DMS 273 (cell line): ENCODE measurements around the gene CHERP.
A peak's percentile ranks its signal among the peaks of the same experiment; 100 is the strongest.

ENCODE experiments used
- DNase-seq: peaks from one replicate; lab custom pipeline; 2025; ENCODE audit not compliant: unreplicated experiment; lab: John Stamatoyannopoulos, UW

CHERP gene, protein sequence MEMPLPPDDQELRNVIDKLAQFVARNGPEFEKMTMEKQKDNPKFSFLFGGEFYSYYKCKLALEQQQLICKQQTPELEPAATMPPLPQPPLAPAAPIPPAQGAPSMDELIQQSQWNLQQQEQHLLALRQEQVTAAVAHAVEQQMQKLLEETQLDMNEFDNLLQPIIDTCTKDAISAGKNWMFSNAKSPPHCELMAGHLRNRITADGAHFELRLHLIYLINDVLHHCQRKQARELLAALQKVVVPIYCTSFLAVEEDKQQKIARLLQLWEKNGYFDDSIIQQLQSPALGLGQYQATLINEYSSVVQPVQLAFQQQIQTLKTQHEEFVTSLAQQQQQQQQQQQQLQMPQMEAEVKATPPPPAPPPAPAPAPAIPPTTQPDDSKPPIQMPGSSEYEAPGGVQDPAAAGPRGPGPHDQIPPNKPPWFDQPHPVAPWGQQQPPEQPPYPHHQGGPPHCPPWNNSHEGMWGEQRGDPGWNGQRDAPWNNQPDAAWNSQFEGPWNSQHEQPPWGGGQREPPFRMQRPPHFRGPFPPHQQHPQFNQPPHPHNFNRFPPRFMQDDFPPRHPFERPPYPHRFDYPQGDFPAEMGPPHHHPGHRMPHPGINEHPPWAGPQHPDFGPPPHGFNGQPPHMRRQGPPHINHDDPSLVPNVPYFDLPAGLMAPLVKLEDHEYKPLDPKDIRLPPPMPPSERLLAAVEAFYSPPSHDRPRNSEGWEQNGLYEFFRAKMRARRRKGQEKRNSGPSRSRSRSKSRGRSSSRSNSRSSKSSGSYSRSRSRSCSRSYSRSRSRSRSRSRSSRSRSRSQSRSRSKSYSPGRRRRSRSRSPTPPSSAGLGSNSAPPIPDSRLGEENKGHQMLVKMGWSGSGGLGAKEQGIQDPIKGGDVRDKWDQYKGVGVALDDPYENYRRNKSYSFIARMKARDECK

DNA sequence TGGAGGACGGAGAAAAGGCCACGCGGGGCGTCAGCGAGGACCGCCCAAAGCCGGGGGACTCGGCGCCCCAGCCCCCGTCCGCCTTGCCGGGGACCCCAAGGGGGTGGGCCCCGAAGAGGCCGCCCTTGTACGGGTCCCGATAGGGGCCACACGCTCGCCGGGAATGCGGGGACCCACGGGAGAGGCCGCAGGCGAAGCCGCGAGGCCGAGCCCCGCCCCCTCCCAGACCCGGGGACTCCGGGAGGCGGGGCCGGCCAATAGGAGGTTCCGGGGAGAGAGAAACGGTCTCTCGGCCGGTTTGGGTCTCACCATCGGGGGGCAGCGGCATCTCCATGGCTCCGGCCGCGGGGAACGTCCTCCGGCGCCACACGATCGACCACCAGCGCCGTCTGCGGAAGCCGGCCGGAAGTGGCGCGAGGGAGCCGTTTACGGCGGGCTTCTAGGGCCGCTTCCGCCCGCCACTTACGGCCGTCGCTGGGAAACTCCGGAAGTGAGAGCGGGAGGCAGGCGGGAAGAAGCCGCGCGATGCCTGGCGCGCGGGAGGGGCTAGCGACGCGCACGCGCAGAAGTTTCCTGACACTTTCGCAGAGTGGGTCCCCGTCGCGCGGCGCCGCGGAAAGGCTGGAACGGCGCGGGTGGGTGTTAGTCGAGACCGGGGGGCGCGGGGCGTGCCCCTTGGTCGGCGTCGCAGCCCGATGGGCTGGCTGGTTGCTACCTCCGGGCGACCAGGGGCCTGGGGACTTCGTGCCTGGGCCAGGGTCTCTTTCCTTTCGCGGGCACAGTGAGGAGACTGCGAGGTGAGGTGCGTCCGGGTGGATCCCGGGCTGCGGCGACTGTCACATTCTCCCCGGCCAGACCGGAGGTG is at the start of gene CHERP:
Gene CHERP (minus strand): TSS at position 393 of the 865 bp plus-strand sequence. CDS start 59 bp downstream, at position 334.
- peak; percentile 98 for DNase-seq

DNA sequence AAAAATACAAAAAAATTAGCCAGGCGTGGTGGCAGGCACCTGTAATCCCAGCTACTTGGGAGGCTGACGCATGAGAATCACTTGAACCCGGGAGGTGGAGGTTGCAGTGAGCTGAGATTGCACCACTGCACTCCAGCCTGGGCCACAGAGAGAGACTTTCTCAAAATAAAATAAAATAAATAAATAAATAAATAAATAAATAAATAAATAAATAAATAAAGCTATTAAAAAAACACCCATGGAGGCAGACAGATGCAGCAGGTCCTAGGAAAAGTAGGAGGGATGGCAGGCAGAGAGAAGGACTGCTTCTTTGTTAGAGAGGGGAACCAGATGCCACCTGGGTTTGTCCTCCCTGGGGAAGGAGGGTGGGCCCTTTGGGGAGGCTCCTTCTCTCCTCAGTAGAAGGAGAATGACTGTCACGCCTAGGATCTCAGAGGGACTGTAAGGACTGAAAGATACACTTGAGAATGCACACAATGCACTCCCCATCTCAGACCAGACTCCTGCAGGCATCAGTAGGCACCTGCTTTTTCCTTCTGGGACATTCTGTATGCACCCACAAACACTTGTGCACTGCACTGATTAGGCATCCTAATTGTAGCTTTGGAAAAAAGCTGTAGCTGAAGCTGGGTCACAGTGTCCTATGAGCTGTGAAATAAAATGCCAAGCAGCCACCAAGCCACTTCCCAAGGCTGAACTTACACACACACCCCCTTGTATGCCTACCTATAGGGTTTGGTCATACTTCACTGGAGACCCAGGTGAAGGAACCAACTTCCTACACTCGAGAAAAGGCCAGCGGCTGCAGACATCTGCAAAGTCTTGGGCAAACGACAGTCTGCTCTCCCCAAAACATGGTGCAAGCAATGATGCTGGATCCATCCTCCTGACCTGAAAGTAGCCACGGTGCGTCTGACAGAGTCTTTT is 48.9 kb upstream of the CHERP start:
- peak; percentile 18 for DNase-seq

DNA sequence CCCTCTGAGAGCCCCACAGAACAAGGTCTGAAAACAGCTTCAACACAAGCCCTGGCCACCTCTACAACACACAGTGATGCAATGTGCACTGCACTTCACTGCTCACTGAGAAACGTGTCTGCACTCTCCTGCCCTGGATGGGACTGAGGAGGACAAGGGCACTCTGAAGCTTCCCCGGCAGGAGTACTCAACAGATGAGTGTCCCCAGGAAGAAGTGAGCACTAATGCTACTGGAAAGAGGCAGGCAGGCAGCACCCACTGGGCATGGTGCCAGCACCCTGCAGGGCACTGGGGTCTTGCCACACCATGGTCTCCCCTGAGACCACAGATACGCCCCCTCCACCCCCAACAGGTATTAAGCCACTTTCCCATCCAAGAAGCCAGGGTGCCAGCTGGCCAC is 47.7 kb upstream of the CHERP start:
- peak; percentile 52 for DNase-seq

DNA sequence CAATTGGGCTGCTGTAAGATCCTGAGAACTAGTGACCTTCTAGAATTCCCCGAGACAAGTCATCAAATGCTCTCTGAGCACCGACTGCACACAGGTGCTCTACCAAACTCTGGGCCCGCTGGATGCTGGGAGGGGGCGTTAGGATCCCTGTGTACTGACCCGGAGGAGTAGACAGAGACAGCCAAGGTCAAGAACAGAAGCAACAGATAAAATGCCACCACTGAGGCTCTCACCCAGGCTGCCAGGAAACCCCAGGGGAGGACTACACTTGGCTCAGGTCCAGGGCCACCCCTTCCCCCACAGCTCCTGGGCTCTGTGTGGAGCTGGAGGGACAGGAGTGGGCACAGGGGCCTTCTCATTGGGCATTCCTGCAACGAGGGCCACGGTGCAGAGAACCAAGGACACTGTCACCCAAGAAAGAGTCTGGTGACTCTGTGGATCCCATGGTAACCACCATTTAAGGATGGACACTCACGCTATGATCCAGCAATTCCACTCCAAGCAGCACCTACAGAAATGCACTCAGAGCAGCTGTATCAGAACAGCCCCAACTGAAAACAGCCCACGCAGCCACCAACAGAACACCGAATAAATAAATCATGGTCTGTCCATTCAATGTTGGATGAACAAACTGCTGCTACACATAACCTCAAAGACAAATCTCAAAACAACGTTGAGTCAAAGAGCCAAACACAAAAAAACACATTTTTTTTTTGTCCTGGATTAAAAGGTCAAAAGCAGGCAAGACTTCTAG is 46.8 kb upstream of the CHERP start:
- DNase-seq, result no peak

DNA sequence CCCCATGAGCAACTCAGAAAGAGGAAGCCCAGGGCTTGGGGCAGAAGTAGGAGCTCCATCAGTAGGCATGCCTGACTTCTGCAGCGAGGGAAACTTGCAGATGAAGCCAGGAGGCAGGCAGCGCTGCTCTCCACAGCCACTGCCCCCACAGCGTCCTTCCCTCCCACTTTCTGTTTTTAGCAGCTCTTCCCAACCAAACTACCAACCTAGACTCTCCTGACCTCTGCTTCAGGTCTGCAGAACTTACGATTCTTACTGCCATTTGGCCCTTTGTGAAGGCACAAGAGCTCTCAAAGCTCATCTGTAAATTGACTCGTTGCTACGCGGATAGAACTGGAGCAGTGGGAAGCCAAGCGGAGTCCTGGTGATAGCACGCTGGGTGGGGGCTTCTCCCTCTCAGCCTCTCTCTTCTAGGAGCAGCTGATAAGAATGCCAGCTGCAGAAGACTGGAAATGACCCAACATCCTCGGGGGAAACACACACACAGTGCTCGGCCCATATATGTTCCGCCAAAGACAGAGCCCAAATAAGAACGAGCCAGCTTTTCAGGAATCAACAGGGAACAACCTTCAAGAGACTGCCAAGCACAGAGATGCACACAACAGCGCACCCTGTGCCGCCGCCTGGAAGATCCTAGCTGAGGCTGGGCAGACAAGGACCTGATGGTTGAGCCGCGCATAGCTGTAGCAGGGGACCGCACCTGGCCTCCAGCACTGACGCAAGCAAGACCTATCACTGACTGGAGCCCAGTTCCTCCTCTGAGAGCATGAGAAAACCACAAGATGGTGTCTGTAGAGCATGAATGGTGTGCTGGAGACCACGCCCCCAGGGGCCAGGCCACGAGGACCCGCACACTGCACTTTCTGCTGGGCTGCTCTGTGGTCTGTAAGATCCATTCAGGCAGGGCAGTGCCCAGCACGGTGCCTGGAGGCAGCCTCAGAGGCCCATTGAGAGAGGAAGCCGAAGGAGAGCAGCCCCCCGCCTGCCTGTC is 45.9 kb upstream of the CHERP start:
- DNase-seq, result peak; percentile 65

DNA sequence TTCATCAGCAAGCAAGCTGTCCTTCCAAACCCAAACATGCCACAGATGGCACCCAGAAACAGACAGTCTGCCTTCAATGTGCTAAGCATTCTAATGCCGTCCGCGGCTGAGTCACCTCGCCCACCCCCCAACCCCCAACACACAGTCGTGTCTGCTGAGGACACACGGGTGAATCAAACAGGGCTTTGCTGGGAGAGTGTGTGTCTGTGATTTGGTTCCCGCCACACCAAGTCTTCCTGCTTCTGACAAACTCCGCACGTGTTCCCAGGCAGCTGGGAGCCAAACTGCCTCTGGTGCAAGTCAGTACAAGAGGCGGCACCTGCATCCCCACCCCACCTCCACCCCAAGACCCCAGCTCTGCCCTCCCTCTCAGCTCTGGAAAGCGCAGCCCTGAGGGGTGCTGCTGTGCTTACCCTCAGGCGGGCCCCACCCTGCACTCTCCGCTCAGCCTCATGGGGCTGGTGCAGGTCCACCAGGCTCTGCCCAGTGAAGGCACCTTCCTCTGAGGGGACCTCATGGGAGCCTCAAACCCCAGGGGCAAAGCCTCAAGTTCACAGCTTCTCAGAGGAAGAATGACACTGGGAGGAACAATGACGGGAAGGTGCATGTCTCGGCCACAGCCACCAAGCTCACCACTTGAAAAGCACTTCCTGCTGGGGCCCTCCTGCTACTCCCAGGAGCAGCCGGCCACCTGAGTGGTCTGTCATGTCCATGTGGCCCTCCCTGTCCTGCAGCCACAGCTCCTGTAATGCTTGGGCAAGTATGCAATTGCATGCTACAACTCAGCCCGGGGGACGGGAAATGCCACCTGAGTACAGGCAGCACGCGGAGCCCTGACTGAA is 45.0 kb upstream of the CHERP start:
- peak; percentile 82 for DNase-seq

DNA sequence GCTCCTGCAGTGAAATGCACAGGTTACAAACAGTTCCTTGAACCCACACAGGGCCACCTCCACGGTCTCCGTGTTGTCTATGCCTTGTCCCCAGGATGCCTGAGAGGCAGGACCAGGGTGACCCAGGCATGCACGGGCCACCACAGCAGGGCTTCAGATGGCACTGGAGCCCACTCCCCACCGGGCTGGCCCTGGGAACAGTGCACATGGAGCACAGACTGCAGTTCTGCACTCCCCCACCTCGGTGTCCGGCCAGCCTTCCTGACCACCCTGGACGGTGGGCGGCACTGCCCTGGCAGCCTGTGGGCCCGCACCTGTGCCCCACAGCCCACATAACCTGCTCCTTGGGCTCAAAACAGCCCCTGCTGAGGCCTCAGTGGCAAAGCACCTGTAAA is 44.2 kb upstream of the CHERP start:
- no peak for DNase-seq

DNA sequence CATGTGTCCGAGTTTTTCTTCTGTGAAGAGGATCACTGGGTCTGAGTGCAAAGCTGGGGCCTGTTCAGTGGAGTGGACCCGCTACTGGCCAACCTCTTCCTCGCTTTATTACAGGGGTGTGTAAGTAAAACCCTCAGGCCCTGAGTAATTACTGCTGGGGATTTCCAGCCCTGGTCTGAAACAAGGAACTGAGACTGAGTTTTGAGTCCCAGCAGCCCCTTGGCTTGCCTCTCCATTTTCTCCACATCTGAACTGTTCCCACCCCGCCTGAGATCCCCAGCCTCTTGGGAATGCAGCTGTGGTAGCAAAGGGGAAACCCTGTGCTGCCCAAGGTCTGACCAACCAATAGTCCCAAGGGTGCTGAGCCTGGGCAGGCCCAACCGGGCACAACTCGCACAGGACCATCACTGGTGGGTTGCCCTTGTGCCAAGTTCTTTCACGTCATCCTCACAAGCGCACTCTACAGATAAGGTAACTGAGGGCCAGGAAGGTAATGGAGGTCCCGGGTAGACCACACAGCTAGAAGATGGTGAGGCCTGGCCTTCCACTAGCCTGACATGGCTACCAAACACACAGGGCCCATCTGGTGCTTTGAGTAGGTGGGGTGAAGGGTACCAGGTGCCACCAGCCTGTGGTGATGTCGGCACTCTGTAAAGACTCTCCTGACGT is 43.7 kb upstream of the CHERP start:
- peak; percentile 47 for DNase-seq

DNA sequence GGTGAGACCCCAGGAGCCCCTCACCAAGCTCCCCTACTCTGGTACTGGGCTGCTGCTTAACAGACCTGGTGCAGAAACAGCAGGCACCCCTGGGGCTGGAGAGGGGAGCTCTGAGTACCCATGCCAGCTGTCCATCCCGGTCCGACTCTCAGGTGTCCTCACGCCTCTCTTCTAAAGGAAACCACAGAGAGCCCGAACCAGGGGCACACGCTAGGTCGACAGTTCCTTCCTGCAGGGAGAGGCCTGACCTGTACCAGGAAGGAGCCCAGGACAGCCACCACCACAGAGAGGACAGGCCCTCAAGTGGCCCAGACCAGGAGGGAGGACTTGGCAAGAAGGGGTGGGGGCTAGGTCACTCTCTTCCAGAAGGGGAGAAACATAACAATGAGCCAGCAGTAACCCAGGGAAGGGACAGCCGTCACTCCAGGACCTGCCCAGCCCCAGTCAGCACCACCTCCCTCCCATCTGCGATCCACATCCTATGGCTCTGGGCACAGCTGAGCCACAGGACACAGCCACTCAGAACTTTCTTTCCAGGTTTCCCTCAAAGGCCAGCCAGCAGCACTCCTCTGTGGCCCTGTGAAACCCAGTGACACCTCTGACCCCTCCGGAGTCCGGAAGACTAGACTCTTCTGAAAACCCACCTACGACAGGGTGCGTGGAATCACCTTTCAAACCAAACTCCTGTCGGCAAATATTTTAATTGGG is 43.0 kb upstream of the CHERP start:
- peak; percentile 60 for DNase-seq

DNA sequence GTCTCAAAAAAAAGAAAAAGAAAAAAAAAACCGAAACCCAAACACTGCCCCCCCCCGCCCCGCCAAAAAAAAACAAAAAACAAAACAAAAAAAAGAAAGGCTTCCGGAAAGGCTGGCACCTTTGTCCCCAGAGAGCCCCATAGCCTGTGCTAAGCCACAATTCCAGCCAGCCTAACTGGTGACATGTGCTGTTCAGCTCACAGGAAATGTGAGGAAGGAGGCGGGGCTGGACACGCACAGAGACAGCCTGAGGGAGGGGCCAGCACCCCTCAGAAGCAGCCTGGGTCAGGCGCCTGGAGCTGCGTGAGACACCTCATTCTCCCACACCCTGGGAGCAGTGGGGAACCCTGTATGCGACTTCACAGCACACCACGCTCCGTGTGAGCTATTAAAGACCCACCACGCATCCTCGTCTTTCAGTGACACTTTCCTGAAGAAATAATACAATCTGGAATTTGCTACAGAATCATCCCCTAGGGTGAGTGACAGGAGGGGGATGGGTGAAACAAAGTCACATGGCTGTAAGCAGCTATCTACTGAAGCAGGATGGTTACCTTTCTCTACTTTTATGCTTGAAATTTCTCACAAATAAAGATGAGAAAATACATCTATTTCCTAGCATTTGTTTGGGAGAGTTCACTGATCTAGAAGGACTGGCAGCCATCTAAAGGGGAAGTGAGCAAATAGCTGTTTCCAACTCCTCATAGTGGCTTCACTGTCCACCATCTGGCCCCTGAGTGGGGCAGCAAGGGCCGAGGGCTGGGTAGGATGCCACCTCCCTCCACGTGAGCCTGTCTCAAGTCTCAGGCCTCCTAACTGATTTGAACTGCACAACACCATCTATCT is 42.2 kb upstream of the CHERP start:
- peak; percentile 92 for DNase-seq

DNA sequence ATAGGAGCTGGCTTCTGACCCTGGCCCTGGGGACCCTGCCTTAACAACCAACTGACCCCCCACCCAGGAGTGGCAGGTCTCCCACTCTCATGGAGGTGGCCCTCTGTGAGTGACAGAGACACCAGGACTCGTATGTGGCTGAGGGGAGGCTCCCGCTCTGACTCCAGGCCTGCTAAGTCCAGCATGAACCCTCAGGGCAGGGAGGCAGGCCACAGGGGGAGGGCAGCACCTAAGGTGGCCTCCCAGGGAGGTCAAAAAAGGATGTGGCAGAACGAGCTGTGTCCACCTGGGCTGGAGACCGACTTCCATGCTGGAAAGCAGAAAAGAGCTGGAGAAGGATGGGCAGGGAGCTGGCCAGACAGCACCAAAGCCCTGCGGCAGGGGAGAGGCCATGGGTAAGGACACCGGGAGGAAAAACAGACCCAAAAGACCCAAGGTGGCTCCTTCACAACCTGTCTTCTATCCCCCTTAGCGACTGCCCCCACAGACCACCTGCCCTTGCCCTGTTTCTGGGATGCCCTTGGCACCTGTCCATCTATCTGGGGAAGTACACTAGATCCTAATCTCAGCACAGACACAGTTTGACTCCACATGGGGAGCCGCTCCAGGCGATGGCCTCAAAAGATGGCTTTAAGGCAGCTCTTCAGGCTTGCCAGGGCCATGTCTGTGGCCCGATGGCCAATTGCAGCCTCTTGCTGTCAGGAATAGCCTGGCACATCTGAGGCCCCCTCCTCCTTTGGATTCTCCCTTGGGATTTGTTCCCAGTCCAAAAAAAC is 40.4 kb upstream of the CHERP start:
- DNase-seq, result no peak

DNA sequence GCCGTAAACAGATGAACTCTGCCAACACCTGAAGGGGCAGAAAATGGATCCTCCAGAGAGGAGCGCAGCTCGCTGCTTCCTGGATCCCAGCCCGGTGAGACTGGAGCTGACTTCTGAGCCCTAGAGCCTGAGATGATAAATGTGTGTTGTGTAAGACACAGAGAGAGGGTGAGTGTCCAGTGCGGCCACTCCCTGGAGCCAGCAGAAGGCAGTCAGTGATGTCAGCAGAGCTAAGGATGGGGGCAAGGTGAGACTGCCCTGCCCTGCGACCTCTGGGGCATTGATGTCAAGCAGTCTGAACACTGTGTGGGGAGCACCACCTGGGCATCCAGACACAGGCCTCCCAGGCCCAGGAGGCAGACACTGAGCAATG is 39.7 kb upstream of the CHERP start:
- DNase-seq, result no peak

DNA sequence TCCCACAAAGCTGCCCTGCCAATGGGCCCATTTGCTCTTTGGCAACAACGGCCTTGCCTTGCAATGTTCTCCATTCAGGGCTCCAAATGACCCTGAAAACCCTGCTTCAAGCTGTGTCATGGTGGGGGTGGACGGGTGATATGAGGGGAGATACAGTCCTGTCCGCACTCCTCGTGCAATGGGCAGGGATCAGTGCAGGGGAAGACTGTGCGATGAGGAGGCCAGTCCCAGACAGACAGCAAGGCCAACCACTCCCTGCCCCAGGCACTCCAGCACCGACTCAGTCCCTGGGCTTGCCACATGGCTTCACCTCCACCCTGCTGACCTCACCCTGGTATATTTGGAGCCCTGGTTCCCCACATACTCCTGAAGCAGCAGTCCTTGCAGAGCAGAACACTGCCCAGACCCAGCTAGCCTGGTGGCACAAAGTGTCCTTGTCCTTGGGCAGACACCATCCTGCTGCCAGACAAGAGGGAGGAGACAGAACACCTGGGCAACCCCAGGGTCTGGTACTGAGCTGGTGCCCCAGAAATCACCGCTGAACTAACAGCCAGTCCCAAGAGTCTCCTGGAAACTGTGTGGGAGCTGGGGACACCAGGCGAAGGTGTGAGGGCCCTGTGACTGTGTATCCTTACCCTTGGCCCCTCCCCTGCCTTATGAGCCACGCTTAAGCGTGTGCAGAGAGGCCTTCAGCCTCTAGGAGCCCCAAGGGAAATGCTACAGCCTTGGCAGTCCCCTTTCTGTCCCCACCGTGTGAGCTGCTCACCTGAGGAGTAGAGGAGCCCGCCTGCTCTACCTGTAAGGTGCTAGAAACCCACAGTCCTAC is 39.1 kb upstream of the CHERP start:
- DNase-seq, result no peak

DNA sequence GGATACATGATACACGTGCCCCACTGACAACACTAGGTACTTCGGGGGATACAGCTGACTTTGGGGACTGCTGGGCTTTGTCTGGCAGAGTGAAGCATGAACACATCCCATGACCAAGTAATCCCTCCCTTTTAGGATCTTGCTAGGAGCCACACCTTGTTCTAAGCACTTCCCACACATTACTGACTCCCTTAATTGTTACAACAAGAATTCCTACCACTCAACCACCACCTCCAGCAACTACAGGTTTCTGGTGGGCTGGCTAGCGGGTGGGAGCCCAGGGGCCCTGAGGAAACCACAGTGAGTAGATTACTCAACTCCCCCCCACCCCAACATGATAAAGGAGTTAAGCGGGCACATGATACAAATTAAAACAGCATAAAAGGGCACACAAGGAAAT is 37.1 kb upstream of the CHERP start:
- no peak for DNase-seq
